Measurements from ENCODE around the gene RHOJ.
"Not testable (repeated sequence)": the region's sequence is repeated elsewhere in the genome, so short reads cannot be mapped to it uniquely, and the experiment has no call there.

The RHOJ gene

GRCh38 chr14:63268771-63269170 is 64.5 kb downstream of the RHOJ start:
- Histone ChIP-seq H3K4me1 (ENCODE audit: control insufficient read depth, insufficient read depth, low read length) (no peaks in the 10 kb centered on the region), H3K9ac (ENCODE audit: low read depth, low read length) (no peak overlapping the region), H3K36me3 (ENCODE audit: insufficient read depth, low read length) (no peaks in the 10 kb centered on the region), H3K9me3 (replicated peaks; ENCODE audit: low read length) (no peaks in the 10 kb centered on the region), H3K27me3 (ENCODE audit: control insufficient read depth, insufficient read depth, low read length) (peaks cover 14% of the 10 kb centered on the region), H3K4me3 (ENCODE audit: low read length) (no peak overlapping the region), H3K4me2 (ENCODE audit: low read length) (no peak overlapping the region)

- H3K4me3 ChIP-seq (ENCODE audit: low read length): no peak overlapping the region
- H3K9me3 ChIP-seq (replicated peaks; ENCODE audit: low read length): no peaks in the 10 kb centered on the region
- H3K36me3 ChIP-seq (ENCODE audit: insufficient read depth, low read length): no peaks in the 10 kb centered on the region
- no peak overlapping the region for H3K9ac ChIP-seq (ENCODE audit: low read depth, low read length)
- no peak overlapping the region for H3K4me2 ChIP-seq (ENCODE audit: low read length)
- no peaks in the 10 kb centered on the region for H3K4me1 ChIP-seq (ENCODE audit: control insufficient read depth, insufficient read depth, low read length)
- H3K27me3 ChIP-seq (ENCODE audit: control insufficient read depth, insufficient read depth, low read length): peaks cover 18% of the 10 kb centered on the region
These were observed 65.5 kb downstream of the RHOJ start for GRCh38 chr14:63269561-63270225.

- Histone ChIP-seq H3K27me3 (ENCODE audit: control insufficient read depth, insufficient read depth, low read length) (peaks cover 18% of the 10 kb centered on the region), H3K4me2 (ENCODE audit: low read length) (no peak overlapping the region)
These were observed 68.9 kb downstream of the RHOJ start for GRCh38 chr14:63273129-63273528.

GRCh38 chr14:63273717-63274655 is 69.7 kb downstream of the RHOJ start:
- no peak overlapping the region for H3K9ac ChIP-seq (ENCODE audit: low read depth, low read length)
- peaks cover 13% of the 10 kb centered on the region for H3K27me3 ChIP-seq (ENCODE audit: control insufficient read depth, insufficient read depth, low read length)
- H3K4me3 ChIP-seq (ENCODE audit: low read length): no peak overlapping the region
- H3K36me3 ChIP-seq (ENCODE audit: insufficient read depth, low read length): no peaks in the 10 kb centered on the region
- H3K4me2 ChIP-seq (ENCODE audit: low read length): no peak overlapping the region
- no peaks in the 10 kb centered on the region for H3K9me3 ChIP-seq (replicated peaks; ENCODE audit: low read length)
- no peaks in the 10 kb centered on the region for H3K4me1 ChIP-seq (ENCODE audit: control insufficient read depth, insufficient read depth, low read length)

More at GRCh38 chr14:63273129-63273528, 68.9 kb downstream of the RHOJ start:
- Histone ChIP-seq H3K9ac (ENCODE audit: low read depth, low read length) (no peak overlapping the region), H3K36me3 (ENCODE audit: insufficient read depth, low read length) (no peaks in the 10 kb centered on the region), H3K4me1 (ENCODE audit: control insufficient read depth, insufficient read depth, low read length) (no peaks in the 10 kb centered on the region), H3K4me3 (ENCODE audit: low read length) (no peak overlapping the region), H3K9me3 (replicated peaks; ENCODE audit: low read length) (no peaks in the 10 kb centered on the region)

GRCh38 chr14:63275611-63276010 is 71.4 kb downstream of the RHOJ start:
- Histone ChIP-seq H3K4me3 (ENCODE audit: low read length) (no peak overlapping the region), H3K36me3 (ENCODE audit: insufficient read depth, low read length) (no peaks in the 10 kb centered on the region), H3K27me3 (ENCODE audit: control insufficient read depth, insufficient read depth, low read length) (peaks cover 13% of the 10 kb centered on the region), H3K4me1 (ENCODE audit: control insufficient read depth, insufficient read depth, low read length) (no peaks in the 10 kb centered on the region), H3K9ac (ENCODE audit: low read depth, low read length) (no peak overlapping the region), H3K4me2 (ENCODE audit: low read length) (no peak overlapping the region), H3K9me3 (replicated peaks; ENCODE audit: low read length) (no peaks in the 10 kb centered on the region)

- Histone ChIP-seq H3K4me2 (ENCODE audit: low read length) (no peak overlapping the region), H3K9ac (ENCODE audit: low read depth, low read length) (no peak overlapping the region), H3K4me1 (ENCODE audit: control insufficient read depth, insufficient read depth, low read length) (no peaks in the 10 kb centered on the region), H3K36me3 (ENCODE audit: insufficient read depth, low read length) (no peaks in the 10 kb centered on the region), H3K27me3 (ENCODE audit: control insufficient read depth, insufficient read depth, low read length) (peaks cover 16% of the 10 kb centered on the region), H3K4me3 (ENCODE audit: low read length) (no peak overlapping the region), H3K9me3 (replicated peaks; ENCODE audit: low read length) (no peaks in the 10 kb centered on the region)
These were observed 71.8 kb downstream of the RHOJ start for GRCh38 chr14:63276016-63276415.

- no peaks in the 10 kb centered on the region for H3K36me3 ChIP-seq (ENCODE audit: insufficient read depth, low read length)
- no peak overlapping the region for H3K9ac ChIP-seq (ENCODE audit: low read depth, low read length)
These were observed 72.5 kb downstream of the RHOJ start for GRCh38 chr14:63276492-63277342.

GRCh38 chr14:63277591-63278183 is 73.4 kb downstream of the RHOJ start:
- no peaks in the 10 kb centered on the region for H3K36me3 ChIP-seq (ENCODE audit: insufficient read depth, low read length)
- no peaks in the 10 kb centered on the region for H3K4me1 ChIP-seq (ENCODE audit: control insufficient read depth, insufficient read depth, low read length)

More at GRCh38 chr14:63276492-63277342, 72.5 kb downstream of the RHOJ start:
- Histone ChIP-seq H3K9me3 (replicated peaks; ENCODE audit: low read length) (no peaks in the 10 kb centered on the region), H3K4me2 (ENCODE audit: low read length) (no peak overlapping the region), H3K27me3 (ENCODE audit: control insufficient read depth, insufficient read depth, low read length) (peaks cover 18% of the 10 kb centered on the region), H3K4me3 (ENCODE audit: low read length) (no peak overlapping the region), H3K4me1 (ENCODE audit: control insufficient read depth, insufficient read depth, low read length) (no peaks in the 10 kb centered on the region)

GRCh38 chr14:63279933-63280332 is 75.7 kb downstream of the RHOJ start:
- H3K36me3 ChIP-seq (ENCODE audit: insufficient read depth, low read length); H3K4me2 ChIP-seq (ENCODE audit: low read length); H3K9ac ChIP-seq (ENCODE audit: low read depth, low read length); H3K4me3 ChIP-seq (ENCODE audit: low read length); H3K4me1 ChIP-seq (ENCODE audit: control insufficient read depth, insufficient read depth, low read length); H3K9me3 ChIP-seq (replicated peaks; ENCODE audit: low read length): not testable (repeated sequence)
- H3K27me3 ChIP-seq (ENCODE audit: control insufficient read depth, insufficient read depth, low read length): peaks cover 14% of the 10 kb centered on the region

More at GRCh38 chr14:63277591-63278183, 73.4 kb downstream of the RHOJ start:
- H3K9me3 ChIP-seq (replicated peaks; ENCODE audit: low read length): no peaks in the 10 kb centered on the region
- no peak overlapping the region for H3K9ac ChIP-seq (ENCODE audit: low read depth, low read length)
- no peak overlapping the region for H3K4me2 ChIP-seq (ENCODE audit: low read length)
- H3K4me3 ChIP-seq (ENCODE audit: low read length): no peak overlapping the region
- peaks cover 18% of the 10 kb centered on the region for H3K27me3 ChIP-seq (ENCODE audit: control insufficient read depth, insufficient read depth, low read length)

GRCh38 chr14:63282997-63283883 is 79.0 kb downstream of the RHOJ start:
- Histone ChIP-seq H3K9ac (ENCODE audit: low read depth, low read length) (no peak overlapping the region), H3K36me3 (ENCODE audit: insufficient read depth, low read length) (no peaks in the 10 kb centered on the region), H3K4me3 (ENCODE audit: low read length) (no peak overlapping the region), H3K4me1 (ENCODE audit: control insufficient read depth, insufficient read depth, low read length) (no peaks in the 10 kb centered on the region), H3K4me2 (ENCODE audit: low read length) (peak overlapping the region; percentile 49), H3K9me3 (replicated peaks; ENCODE audit: low read length) (no peaks in the 10 kb centered on the region), H3K27me3 (ENCODE audit: control insufficient read depth, insufficient read depth, low read length) (peaks cover 31% of the 10 kb centered on the region)

All from skeletal muscle satellite cell (primary cell).